HG02884 (cell line): ENCODE results near the gene SERPINB13.
"Not testable (repeated sequence)": the region's sequence is repeated elsewhere in the genome, so short reads cannot be mapped to it uniquely, and the experiment has no call there.

Source experiments
- ATAC-seq: cut with Tn5 transposase; IDR thresholded peaks from one replicate; pipeline ENCODE4 v1.9.1; 2021; ENCODE audit warnings: mild to moderate bottlenecking, moderate library complexity; ENCODE audit not compliant: unreplicated experiment

SERPINB13 gene

GRCh38 chr18:63588909-63589308 is 1.8 kb downstream of the SERPINB13 start:
- ATAC-seq = no peak

- ATAC-seq = no peak
These were observed 3.2 kb downstream of the SERPINB13 start for GRCh38 chr18:63590373-63590772.

DNA sequence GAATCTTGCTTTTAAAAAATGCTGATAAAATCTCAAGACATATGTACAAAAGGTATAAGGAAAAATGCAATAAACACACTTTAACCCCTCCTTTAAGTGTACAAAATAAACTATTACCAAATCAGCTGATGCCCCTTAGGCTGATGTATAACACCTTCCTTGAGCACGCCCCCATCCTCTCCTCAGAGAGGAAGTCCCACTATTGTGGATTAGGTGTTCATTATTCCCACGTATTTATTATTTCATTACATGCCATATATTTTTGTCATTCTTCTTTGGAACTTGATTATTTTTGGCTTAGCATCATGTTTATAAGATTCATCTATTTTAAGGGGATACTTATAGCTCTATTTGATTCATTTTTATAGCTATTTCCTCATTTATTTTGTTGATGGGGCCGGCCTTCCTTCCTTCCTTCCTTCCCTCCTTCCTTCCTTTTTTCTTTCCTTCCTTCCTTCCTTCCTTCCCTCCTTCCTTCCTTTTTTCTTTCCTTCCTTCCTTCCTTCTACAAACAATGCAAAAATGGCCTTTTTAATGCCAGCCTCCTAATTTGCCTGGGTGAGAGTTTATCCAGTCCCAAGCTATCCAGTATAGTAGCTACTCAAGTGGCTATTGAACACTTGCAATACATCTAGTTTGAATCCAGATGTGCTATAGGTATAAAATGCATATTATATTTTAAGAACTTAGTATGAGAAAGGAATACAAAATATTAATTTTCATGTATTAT is 4.0 kb downstream of the SERPINB13 start:
- no peak for ATAC-seq

DNA sequence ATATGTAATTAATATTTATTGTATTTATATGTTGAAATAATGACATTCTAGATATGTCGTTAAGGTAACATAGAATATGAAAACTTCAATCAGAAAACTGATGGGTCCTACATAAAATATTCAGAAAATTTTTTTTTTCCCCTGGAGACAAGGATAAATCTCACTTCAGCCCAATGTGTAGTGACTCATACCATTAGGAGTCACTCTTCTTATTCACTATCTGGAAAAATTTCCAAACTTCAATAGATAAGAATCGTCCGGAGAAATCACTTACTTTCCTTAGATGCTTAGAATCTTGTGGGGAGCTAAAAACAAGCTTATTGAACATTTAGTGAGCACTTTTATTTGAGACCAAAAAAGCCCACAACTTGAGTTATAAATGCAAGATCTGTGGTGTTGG is 4.6 kb downstream of the SERPINB13 start:
- ATAC-seq = no peak

DNA sequence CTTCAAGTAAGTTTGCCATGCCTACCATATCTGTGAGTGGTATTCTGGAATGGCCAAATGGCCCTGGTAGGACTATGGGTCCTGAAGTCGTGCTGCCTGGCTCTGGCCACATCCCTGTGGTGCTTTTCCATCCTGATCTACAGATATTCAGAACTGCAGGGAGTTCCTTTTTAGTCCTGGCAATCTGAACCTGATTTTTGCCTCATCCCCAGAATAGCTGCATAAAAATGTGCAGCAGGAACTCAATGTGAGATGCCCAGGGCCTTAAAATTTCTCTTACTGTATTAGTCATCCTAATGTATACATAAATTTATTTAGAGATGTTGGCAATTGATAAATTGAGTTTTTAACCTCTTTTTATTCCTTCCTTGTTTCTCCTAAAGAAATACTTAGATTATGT is 5.3 kb downstream of the SERPINB13 start:
- ATAC-seq = no peak

DNA sequence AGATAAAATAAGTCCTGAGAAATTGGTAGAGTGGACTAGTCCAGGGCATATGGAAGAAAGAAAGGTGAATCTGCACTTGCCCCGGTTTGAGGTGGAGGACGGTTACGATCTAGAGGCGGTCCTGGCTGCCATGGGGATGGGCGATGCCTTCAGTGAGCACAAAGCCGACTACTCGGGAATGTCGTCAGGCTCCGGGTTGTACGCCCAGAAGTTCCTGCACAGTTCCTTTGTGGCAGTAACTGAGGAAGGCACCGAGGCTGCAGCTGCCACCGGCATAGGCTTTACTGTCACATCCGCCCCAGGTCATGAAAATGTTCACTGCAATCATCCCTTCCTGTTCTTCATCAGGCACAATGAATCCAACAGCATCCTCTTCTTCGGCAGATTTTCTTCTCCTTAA is 9.8 kb downstream of the SERPINB13 start:
- ATAC-seq = no peak

DNA sequence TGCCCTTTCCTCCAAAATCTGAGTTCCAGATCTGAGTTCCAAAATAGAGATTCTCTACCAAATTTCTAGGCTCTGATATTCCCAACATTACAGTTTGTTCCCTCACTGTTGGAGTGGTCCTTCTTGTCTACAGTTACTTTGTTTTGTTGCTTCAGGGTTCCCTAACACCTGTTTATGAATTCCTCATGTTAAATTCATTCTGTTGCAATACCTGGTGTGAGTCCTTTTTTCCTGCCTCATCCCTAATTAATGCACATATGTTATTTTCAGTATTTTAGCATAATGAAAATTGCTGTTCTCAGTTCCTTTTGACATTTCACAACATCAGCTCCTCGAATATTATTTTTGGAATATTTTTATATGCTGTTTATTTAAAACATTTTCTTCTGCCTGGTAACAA is 16.2 kb downstream of the SERPINB13 start:
- ATAC-seq = no peak

- peak; percentile 94 for ATAC-seq
These were observed 16.6 kb downstream of the SERPINB13 start for GRCh38 chr18:63603772-63604171.

GRCh38 chr18:63604791-63605567 is 17.8 kb downstream of the SERPINB13 start:
- ATAC-seq = no peak

DNA sequence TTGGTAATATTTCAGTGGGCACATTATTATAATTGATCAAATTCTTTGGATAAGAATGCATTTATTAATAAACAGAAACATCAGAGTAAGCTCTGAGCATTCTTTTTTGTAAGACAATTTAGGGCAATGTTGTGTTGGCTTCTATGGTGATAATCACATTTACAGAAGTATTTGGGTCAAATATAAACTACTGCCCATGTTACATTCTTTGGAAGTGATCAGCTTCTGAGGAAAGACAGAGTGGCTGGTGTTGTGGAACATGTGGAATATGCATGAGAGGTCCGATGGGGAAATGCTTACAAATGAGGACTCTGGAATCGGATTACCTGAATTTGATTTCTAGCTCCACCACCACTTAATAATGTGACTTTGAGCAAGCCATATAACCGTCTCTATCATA is 19.4 kb downstream of the SERPINB13 start:
- ATAC-seq = no peak

- ATAC-seq = no peak
These were observed 26.3 kb downstream of the SERPINB13 start for GRCh38 chr18:63613420-63613819.

DNA sequence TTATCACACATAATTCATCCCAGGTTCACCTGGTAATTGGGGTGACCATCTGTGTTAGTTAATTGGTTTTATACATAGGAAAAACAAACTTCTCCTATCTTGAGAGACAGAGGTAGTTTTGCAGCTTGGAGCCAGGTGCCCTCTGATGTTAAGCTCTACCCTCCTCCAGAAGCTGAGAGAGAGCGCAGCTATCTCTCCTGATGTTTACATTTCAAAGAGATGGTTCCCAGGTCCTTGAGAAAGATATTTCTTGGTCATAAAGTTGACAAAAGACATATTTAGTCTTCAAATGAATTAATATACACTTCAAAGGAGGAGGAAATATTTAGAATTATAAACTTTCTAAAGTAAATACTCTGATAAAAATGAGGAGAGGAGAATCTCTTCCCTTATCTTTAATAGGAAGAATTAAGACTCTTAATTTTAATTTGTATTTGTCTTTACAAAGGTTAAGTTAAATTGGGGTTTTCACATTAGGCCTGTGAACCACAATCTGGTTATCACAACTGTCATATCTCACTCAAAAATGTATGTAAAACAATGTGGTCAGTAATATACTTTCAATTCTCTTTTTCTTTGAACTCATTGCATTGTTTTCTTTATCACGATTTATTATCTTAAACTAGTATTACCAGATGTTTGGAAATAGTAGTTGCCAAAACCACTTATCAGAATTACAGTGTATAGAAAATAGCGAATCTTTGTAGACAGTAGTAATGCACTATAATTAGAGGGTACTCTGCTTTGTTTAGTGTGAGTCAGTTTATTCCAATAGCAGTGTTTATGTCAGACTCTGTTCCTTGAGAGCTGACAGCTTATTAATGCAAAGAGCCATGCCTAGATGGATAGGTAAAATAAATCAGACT is 30.1 kb downstream of the SERPINB13 start:
- ATAC-seq = peak; percentile 85

- ATAC-seq = no peak
These were observed 30.7 kb downstream of the SERPINB13 start for GRCh38 chr18:63617915-63618234.

- ATAC-seq = no peak
These were observed 32.5 kb downstream of the SERPINB13 start for GRCh38 chr18:63619661-63620060.

- no peak for ATAC-seq
These were observed 37.7 kb downstream of the SERPINB13 start for GRCh38 chr18:63624863-63625262.

DNA sequence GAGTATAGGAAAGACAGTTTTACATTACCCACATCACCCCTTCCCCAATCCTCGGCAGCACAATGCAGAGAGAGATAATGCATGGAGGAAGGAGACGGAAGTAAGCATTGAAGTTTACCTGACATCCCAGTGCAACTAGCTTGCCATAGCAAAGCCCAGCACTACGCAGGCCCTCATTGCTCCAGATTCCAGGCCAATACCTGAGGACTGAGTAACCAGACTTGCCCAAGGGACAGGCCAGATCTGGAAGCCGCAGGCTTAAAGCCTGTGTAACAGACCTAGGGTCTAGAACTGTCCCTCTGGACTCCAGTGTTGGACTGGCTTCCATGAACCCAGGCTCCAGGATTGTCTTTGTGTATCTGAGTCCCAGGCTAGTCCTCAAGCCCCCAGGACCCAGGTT is 39.3 kb downstream of the SERPINB13 start:
- no peak for ATAC-seq

DNA sequence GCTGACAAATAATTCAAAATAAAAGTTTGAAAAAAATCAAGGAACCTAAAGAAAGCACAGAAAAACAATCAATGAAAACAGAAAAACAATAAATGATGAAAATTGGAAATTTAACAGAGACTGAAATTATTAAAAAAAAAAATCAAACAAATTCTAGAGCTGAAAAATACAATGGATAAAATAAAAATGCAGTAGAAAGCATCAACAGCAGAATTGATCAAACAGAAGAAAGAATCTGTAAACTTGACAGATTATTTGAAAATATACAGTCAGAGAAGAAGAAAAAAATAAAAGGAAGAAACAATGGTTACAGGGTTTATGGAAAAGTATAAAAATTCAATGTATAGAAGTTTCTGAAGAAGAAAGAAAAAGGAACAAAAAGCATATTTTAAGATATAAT is 40.7 kb downstream of the SERPINB13 start:
- ATAC-seq = no peak

DNA sequence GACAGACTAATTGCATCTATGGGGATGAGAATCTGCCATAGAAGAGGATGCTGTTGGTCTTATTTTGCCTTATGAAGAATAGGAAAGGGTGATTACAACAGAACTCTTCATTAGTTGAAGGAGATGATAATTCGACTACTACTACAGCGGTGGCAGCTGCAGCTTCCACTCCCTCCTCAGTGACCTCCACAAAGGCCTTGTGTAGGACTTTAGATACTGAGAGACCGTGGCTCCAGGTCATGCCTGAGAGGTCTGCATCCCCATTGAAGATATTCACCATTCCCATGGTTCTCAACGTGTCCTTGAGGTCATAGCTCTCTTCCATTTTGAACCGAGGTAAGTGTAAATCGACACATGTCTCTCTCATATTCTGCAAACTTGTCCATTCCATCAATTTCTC is 50.6 kb downstream of the SERPINB13 start:
- no peak for ATAC-seq

GRCh38 chr18:63641157-63641680 is 54.1 kb downstream of the SERPINB13 start:
- ATAC-seq = not testable (repeated sequence)

- not testable (repeated sequence) for ATAC-seq
These were observed 55.7 kb downstream of the SERPINB13 start for GRCh38 chr18:63642668-63643356.

DNA sequence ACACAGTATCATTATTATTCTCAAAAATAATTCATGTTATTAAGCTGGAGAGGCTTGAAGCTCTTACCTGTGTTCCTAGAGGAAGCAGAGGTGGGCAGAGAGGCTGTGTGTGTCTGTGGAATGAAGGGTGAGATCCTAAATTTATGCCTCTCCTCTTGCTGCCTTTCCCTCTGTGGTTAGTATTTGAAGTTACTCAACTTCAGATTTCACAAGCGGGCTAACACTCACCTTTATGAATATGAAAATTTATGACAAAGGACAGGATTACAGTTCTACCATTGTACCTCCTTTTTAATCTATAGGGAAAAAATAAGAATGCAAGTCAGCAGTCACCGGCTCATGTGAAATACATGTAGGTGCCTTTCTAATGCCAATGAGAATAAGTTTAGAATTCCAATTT is 57.0 kb downstream of the SERPINB13 start, which contains the start of gene SERPINB4:
SERPINB4 (minus strand) TSS at position 115 of the 400 bp plus-strand sequence. CDS start 679 bp downstream, outside the sequence.
- ATAC-seq = not testable (repeated sequence)
